Breast epithelium (tissue), 4 donors: Measurements from ENCODE around the gene KCNJ13. TPM values are rescaled to one million over a fixed set of nuclear protein-coding genes. Genes with fewer than 3 reads are reported as not detected.

Experiments used
- DNase-seq, 2 donors: peaks; one replicate each; pipeline ENCODE4 v3.0.0-alpha.2; 2019; ENCODE audit warnings: low spot score in 2 of 2
- H3K27ac ChIP-seq, 2 donors: fragments of 200-600 bp; sonication (generic) in 1 of 2; one replicate each; pipeline ENCODE4 v1.5.1; 2016 to 2019; ENCODE audit warnings: mild to moderate bottlenecking in 1 of 2
- H3K27me3 ChIP-seq, 2 donors: fragments of 200-600 bp; sonication (generic) in 1 of 2; one replicate each; pipeline versions ENCODE4 v1.5.1 to v1.6.0; 2017 to 2019; ENCODE audit warnings: control low read depth in 1 of 2, mild to moderate bottlenecking in 1 of 2
- H3K36me3 ChIP-seq: fragments of 200-600 bp; one replicate; pipeline ENCODE4 v1.5.1; 2019
- H3K4me1 ChIP-seq, 2 donors: fragments of 200-600 bp; sonication (generic); one replicate each; pipeline ENCODE4 v1.5.1; 2016 to 2019; ENCODE audit warnings: control low read depth in 1 of 2
- H3K4me3 ChIP-seq, 3 donors: fragments of 200-600 bp; sonication (generic); 1 replicate in 2 of 3; 2 replicates in 1 of 3; pipeline ENCODE4 v1.5.1; 2016 to 2019; ENCODE audit warnings: mild to moderate bottlenecking in 3 of 3, moderate library complexity in 2 of 3
- H3K9me3 ChIP-seq, 2 donors: fragments of 200-600 bp; sonication (generic) in 1 of 2; one replicate each; pipeline ENCODE4 v1.5.1; 2016 to 2019; ENCODE audit warnings: control low read depth in 1 of 2
- POLR2A ChIP-seq: fragments of 450-650 bp; IDR thresholded peaks from one replicate; pipeline ENCODE4 v1.6.1; 2016; ENCODE audit warnings: antibody characterized with exemption, mild to moderate bottlenecking, moderate library complexity
- POLR2AphosphoS5 ChIP-seq, 3 donors: sonication (generic); formaldehyde crosslinking; IDR thresholded peaks; one replicate each; pipeline ENCODE4 v1.6.1; 2017; ENCODE audit warnings: antibody characterized with exemption in 3 of 3
- intact Hi-C: fragments of 100-400 bp; cut with DNase I; formaldehyde crosslinking; loops from one replicate; pipeline ENCODE4 v1.15.1; 2023; ENCODE audit warnings: low total_unique reads
- total RNA-seq, 3 donors: library from RNA; depleted of rRNA; stranded (reverse); fragments of >200 nt; gene quantifications; one replicate each; pipeline ENCODE4 v1.1.0, GENCODE V29; 2016
- TF ChIP-seq, protein P1 (sequence below), 3 donors: fragments of 450-650 bp; IDR thresholded peaks; one replicate each; pipeline ENCODE4 v1.5.1; 2016 to 2017; ENCODE audit warnings: antibody characterized with exemption in 3 of 3, mild to moderate bottlenecking in 3 of 3, moderate library complexity in 3 of 3

Gene KCNJ13
- total RNA-seq, 3 donors from 2014 or later = 0.73 TPM; not detected in 2

- intact Hi-C loops = no loop called here
- Histone ChIP-seq H3K36me3 (no peaks in the 10 kb centered on the region), H3K27me3 (no peaks in the 10 kb centered on the region), H3K9me3 (no peaks in the 10 kb centered on the region), H3K4me3 (no peak overlapping the region), H3K4me1 (no peaks in the 10 kb centered on the region), H3K27ac (no peak overlapping the region)
- DNase-seq = no peak
- TF ChIP-seq, protein P1, sequence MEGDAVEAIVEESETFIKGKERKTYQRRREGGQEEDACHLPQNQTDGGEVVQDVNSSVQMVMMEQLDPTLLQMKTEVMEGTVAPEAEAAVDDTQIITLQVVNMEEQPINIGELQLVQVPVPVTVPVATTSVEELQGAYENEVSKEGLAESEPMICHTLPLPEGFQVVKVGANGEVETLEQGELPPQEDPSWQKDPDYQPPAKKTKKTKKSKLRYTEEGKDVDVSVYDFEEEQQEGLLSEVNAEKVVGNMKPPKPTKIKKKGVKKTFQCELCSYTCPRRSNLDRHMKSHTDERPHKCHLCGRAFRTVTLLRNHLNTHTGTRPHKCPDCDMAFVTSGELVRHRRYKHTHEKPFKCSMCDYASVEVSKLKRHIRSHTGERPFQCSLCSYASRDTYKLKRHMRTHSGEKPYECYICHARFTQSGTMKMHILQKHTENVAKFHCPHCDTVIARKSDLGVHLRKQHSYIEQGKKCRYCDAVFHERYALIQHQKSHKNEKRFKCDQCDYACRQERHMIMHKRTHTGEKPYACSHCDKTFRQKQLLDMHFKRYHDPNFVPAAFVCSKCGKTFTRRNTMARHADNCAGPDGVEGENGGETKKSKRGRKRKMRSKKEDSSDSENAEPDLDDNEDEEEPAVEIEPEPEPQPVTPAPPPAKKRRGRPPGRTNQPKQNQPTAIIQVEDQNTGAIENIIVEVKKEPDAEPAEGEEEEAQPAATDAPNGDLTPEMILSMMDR (IDR thresholded peaks at IDR 0.05) = peak in 2 of 3 donors; percentile 38 to 44
- TF ChIP-seq POLR2AphosphoS5 (IDR thresholded peaks at IDR 0.05) = no peak
Observed at GRCh38 chr2:232761301-232761907, 15.0 kb downstream of the KCNJ13 start.

- Histone ChIP-seq H3K36me3 (no peaks in the 10 kb centered on the region), H3K27me3 (no peaks in the 10 kb centered on the region), H3K9me3 (no peaks in the 10 kb centered on the region), H3K27ac (no peak overlapping the region), H3K4me3 (no peak overlapping the region), H3K4me1 (no peaks in the 10 kb centered on the region)
- intact Hi-C loops = no loop called here
- TF ChIP-seq POLR2A (no peak), POLR2AphosphoS5 (IDR thresholded peaks at IDR 0.05) (no peak)
- TF ChIP-seq, protein P1 (IDR thresholded peaks at IDR 0.05) = no peak
- DNase-seq = no peak
Observed at GRCh38 chr2:232757905-232758304, 18.5 kb downstream of the KCNJ13 start.

- no peaks in the 10 kb centered on the region for H3K9me3 ChIP-seq
- H3K4me1 ChIP-seq = no peaks in the 10 kb centered on the region
- no peaks in the 10 kb centered on the region for H3K27me3 ChIP-seq
- peaks cover 13% of the 10 kb centered on the region for H3K36me3 ChIP-seq
- intact Hi-C loops = no loop called here
- H3K27ac ChIP-seq = no peak overlapping the region
- DNase-seq = no peak
- H3K4me3 ChIP-seq = no peak overlapping the region
- TF ChIP-seq, protein P1 (IDR thresholded peaks at IDR 0.05) = no peak
- TF ChIP-seq POLR2A (no peak), POLR2AphosphoS5 (IDR thresholded peaks at IDR 0.05) (no peak)
Observed at GRCh38 chr2:232750135-232750671, 26.2 kb downstream of the KCNJ13 start.

DNA sequence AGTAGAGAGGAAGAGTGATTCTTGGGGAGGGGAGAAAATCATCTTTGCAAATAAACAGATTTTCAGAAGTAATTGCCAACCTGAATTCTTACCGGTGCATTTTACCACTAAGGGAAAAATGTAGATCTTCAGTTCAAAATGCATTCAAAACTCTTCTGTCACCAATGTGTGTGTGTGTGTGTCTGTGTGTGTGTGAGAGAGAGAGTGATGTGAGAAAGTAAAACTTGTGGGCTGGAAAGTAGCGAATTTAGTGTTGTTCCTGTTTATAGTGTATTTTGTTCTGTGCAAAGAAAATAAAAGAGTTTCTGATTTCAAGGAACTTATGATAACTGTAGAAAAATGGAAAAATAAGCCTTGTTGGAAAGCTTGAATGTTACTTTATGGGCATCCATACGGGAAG is 27.0 kb downstream of the KCNJ13 start:
- Histone ChIP-seq H3K27ac (no peak overlapping the region), H3K9me3 (no peaks in the 10 kb centered on the region), H3K4me1 (no peaks in the 10 kb centered on the region), H3K4me3 (no peak overlapping the region), H3K36me3 (peaks cover 13% of the 10 kb centered on the region), H3K27me3 (no peaks in the 10 kb centered on the region)
- intact Hi-C loops = no loop called here
- DNase-seq = no peak
- TF ChIP-seq, protein P1 (IDR thresholded peaks at IDR 0.05) = no peak
- TF ChIP-seq POLR2A = no peak

DNA sequence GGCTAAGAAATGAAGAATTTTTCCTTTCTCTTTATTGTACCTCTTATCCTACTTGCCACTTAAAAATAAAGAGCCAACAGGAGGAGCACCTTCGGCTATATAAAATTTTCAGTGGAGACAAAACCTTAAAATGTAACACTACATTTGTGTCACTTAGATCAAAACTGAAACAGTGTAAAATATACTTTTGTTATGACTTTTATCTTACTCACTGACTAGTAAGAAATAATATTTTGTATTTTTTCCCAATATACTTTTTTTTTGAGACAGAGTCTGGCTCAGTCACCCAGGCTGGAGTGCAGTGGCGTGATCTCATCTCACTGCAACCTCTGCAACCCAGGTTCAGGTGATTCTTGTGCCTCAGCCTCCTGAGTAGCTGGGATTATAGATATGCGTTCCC is 28.3 kb downstream of the KCNJ13 start:
- Histone ChIP-seq H3K4me1 (no peaks in the 10 kb centered on the region), H3K27me3 (no peaks in the 10 kb centered on the region), H3K36me3 (peaks cover 13% of the 10 kb centered on the region), H3K27ac (no peak overlapping the region), H3K4me3 (no peak overlapping the region), H3K9me3 (no peaks in the 10 kb centered on the region)
- no peak for DNase-seq
- TF ChIP-seq POLR2A = no peak
- TF ChIP-seq POLR2AphosphoS5 (IDR thresholded peaks at IDR 0.05) = no peak
- TF ChIP-seq, protein P1 (IDR thresholded peaks at IDR 0.05) = no peak
- intact Hi-C loops = no loop called here
